Measurements from ENCODE around the gene SH3BGRL2.
"Not testable (repeated sequence)": the region's sequence is repeated elsewhere in the genome, so short reads cannot be mapped to it uniquely, and the experiment has no call there.

The SH3BGRL2 gene

DNA sequence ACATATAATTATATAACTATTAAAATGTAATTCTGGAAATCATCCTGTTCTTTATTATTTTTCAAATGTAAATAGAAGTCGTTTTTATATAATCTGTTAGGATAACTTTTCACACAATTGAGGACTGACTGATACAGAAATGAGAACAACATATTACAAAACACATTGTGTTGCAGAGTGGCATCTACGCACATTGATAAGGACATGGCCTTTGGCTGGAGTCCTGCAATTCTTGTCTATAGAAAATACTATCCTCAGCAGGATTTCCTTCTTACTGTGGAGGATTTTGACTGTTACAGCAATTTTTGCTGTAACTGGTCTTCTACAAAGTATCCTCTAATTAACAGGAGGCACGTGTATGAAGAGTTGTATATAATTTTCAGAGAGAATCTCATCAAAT is 19.8 kb downstream of the SH3BGRL2 start:
- no peak for DNase-seq

DNA sequence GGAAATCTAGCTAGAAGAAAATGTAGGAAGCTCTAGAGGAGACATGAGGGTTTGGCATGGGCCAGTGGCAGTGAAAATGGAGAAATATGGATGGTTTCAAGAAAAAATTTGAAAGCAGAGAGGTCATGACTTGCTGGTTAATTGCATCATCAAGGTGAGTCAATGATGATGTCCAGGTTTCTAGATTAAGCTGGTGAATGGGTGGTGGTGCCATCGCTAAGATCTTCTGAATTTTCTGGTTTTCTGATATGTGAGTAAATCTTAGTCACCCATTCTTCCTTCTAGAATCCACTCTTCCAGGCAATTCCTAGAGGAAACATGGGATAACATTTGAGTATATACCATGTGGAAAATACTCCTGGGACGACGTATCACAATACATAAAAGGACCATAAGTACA is 25.0 kb downstream of the SH3BGRL2 start:
- DNase-seq: no peak

DNA sequence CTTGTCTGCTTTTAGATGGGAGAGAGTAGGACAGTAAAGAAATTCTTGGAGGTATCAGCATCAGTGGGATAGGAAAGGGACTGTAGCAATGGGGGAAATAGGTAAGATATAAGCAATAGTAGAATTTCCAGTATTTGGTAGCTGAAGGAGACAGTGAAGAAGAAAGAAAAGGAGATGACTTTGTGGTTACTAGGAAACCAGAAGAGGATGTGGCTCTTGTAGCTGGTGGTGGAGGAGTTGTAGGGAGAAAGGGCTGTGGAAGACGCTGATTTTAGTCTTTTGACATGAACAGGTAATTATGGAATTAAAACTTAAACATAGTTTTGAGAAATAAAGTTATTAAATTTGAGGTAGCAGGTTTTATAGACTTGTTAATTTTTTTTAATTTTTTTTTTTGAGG is 26.1 kb downstream of the SH3BGRL2 start:
- no peak for DNase-seq

DNA sequence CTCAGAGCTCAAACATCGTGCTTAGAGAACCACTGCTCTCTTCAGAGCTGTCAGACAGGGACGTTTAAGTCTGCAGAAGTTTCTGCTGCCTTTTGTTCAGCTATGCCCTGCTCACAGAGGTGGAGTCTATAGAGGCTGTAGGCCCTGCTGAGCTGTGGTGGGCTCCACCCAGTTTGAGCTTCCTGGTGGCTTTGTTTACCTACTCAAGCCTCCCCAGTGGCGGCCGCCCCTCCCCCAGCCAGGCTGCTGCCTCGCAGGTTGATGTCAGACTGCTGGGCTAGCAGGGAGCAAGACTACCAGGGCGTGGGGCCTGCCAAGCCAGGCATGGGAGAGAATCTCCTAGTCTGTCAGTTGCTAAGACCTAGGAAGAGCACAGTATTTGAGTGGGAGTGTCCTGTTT is 32.5 kb downstream of the SH3BGRL2 start:
- not testable (repeated sequence) for DNase-seq

DNA sequence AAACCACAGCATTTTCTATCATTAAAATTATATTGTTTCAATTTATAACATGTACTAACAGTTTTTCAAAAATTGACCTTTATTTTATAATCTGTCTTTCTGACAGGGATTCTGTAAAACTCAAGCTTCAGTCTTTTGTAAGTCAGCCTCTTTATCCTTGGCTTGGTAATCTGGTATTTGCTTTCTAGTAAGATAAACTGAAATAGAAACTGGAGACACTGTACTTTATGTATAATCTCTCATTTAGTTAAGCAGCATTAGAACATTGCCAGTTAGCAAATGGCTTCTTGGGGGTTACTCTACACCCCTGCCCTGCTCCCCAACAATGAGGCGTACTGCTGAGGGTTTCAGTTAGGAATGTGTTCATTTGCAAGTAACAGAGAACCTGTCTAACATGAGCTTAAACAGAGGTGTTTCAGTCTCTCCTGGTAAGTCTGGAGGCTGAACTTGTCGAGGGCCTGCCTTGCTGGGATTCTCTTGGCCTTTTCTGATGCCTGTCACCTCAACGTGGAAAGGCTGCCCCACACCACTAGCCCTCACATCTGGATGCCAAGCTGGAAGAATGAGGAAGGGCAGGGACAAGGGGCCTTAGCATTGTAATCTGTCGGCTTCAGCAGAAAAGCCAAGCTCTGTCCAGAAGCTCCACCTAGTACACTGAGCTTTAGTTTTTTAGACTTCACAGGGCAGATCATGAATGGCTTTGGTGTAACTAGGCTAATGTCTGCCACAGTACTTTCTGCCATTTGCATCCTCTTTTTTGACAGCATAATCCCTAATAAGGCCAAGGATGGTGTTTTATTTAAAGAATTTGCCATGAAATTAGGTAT is 34.8 kb downstream of the SH3BGRL2 start:
- DNase-seq: no peak

DNA sequence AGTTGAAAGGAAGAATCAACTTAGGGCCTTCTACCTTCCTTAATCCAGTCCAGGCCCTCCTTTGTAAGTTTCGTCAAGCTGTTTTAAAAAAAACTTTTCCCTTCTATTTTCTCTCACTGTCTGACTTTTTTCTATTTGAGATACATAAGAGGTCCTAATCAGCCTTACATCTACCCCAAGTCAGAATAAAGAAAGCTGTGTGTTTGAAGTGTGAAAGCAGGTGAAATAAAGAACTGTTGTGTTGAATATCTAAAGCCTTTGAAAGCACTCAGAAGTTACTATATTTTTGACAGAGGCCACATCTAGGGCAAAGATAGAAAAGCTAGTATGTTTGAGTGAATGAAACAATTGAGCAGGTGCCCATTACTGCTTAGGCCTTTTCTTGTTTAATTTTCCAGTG is 35.5 kb downstream of the SH3BGRL2 start:
- DNase-seq: no peak

DNA sequence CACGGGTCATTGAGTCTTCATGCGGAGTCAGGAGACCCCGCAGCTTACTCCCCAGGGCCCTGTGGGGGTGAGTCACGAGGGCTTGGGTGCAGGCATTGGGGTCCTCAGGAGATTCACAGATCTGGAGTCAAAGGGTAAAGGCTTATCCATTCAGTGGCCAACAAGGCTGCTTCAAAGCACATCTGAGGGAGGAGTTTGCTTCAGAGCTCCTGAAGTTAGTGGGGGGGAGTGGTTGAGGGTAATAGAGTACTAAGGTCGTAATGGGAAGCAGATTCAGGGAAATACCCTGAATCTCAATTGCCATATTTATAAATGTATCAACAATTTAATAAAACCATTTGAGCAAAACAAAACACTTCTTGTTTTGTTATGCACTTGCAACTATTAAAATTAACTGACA is 37.3 kb downstream of the SH3BGRL2 start:
- no peak for DNase-seq

DNA sequence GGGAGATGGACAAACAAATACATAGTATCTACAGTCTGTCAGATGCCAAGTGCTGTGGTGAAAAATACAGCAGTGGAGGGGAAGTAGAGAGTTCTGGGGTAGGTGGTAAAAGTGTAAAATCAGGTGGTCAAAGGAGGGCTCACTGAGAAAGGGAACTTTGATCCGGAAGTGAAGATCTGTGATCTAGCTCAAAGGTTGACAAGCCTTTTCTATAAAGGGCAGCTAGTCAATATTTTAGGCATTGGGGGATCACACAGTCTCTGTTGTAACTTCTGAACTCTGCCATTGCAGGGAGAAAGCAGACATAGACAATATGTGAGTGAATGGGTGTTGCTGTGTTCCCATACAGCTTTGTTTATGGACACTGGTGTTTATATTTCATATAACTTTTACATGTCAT is 38.6 kb downstream of the SH3BGRL2 start:
- DNase-seq: no peak

DNA sequence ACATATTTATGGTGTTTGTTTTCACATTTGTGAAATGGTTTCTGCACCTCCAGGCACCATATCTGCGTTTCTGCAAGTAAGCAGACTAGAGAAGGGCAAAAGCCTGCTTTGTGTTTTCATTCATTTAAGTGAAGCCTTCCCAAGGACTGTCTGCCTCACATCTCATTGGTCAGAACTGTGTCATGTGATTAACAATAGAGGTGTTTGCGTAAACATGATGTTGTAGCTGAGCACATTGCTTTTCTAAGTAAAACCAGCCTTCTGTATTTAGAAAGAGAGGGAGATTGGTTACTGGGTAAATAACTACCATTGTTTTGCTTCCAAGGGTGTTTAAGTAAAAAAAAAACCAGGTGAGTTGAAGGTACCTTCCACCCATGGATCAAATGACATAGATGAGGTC is 39.7 kb downstream of the SH3BGRL2 start:
- DNase-seq: no peak

DNA sequence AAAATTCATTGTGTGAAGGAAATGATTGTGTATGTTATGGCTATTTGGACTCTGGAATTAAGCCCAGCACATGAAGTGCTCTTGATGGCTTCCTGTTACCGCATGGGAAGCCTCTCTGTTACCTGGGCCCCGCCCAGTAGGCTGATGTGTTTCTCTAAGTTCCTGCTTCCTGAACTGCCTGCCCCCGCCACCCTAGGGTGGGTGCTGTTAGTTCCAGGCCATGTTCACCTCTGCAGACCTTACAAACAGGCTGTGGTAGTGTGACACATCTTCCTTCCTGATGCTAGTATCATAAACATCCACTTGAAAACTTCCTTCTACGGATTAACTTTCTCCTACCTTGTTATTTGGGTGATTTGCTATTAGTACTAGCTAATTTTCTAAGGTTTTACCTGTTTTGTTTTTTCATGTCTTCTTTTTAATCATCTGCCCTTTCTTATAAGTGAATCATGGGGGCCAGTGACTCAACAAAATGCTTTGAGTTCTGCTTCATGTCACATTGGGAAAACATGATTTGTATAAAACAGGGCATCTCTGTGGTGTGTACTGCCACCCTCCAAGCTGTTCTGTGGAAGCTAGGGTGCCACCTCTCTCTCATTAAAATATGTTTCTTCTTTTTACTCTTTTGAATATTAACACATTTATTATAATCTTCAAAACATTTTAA is 40.6 kb downstream of the SH3BGRL2 start:
- peak; percentile 15 for DNase-seq

DNA sequence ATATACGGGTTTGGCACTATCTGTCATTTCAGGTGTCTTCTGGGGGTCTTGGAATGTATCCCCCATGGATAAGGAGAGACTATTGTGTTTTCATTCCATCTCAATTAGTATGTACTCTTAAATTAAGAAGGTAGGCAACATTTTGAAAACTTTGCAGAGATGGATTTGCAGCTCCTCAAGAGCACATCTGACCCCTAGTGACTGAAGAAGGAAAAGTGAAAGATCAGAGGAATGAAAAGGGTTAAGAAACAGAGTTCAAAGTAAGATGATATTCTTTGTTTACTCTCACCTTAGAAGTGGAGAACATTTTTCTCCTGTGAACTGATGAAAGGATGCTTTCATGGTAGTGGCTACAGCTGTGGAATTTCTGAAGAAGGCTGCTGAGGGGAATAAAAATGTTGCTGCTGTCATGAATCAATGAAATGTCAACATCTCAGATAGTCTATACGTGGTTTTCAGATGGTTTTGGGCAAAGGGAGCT is 41.5 kb downstream of the SH3BGRL2 start:
- peak; percentile 5 for DNase-seq

DNA sequence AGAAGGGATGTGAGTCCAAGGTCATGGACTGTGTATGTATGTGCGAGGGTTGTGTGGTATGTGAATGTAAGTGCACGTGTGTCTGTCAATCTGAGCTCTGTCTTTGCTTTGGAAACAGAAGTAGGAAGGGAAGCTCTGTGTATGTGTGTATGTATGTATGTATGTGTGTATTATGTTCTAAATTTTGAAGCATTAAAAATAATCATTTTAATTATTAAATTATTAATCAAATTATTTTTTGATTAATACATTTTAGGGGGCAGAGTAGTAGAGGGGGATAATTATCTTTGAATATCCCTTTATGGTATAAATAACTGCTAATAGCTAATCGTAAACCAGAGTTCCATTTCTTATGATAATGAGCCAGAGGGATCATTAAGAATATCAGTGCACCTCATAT is 42.8 kb downstream of the SH3BGRL2 start:
- no peak for DNase-seq

DNA sequence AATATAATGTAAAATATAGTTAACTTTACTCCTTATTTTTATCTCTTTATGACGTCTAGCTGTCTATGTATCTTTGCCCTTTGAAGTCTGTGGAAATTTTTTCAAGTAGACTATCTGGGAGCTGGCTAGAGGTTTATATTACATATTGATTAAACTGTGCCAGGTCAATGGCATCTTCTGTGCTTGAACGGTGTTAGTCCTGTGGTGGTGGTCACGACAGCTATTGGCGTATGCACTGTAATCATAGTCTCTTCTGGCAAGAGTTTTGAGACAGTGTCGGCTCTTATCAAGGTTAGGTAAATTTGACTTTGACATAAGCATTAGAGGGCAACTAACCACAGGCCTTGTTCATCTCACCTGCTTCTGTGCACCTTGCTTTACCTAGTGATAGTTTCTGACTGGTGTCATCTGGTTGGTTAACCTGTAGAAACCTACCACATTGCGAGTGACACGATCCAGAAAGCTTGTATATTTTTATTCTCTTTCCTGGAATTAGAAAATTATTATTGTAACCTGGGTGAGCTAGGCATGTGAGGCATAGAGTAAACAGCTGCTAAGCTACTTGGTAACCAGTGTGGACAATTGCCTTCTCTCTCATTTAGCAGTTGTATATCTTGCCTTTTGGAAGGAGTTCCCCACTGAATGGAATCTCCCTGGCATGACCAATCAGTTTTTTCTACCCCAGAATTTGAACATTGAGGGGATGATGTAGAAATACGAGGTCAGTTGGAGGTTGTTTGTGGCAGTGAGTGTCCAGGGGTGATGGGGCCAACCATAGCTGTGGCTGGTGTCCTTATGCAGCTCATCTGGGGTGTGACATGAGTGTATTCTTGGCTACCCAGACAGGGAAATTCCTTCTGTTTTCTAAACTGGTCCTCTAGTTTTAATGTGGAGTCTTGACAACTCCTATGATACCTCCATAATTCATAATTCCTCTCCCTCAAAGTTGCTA is 45.9 kb downstream of the SH3BGRL2 start:
- no peak for DNase-seq

DNA sequence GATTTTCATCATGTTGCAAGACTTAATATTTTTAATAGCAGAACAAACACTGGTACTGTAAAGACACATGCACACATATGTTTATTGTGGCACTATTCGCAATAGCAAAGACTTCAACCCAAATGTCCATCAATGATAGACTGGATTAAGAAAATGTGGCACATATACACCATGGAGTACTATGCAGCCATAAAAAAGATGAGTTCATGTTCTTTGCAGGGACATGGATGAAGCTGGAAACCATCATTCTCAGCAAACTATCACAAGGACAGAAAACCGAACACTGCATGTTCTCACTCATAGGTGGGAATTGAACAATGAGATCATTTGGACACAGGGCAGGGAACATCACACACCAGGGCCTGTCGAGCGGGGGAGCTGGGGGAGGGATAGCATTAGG is 51.6 kb downstream of the SH3BGRL2 start:
- DNase-seq: not testable (repeated sequence)

DNA sequence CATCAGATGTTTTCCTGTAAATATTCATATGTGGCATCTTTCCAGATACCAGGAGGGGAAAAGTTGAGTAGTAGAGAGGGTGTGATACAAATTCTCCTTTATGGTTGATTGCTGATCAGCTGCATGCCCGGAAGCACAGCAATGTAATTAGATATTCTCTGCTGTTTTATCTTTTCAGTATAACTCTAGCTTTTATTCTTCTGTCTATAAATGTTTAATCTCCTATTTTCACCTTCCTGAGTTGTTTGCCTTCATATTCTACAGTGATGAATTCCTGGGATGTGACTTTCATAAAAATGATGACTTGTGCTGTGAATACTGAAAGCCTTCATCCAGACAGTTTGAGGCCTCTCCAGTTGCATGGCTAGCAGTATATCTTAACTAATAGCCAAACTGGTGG is 53.7 kb downstream of the SH3BGRL2 start:
- DNase-seq: no peak

DNA sequence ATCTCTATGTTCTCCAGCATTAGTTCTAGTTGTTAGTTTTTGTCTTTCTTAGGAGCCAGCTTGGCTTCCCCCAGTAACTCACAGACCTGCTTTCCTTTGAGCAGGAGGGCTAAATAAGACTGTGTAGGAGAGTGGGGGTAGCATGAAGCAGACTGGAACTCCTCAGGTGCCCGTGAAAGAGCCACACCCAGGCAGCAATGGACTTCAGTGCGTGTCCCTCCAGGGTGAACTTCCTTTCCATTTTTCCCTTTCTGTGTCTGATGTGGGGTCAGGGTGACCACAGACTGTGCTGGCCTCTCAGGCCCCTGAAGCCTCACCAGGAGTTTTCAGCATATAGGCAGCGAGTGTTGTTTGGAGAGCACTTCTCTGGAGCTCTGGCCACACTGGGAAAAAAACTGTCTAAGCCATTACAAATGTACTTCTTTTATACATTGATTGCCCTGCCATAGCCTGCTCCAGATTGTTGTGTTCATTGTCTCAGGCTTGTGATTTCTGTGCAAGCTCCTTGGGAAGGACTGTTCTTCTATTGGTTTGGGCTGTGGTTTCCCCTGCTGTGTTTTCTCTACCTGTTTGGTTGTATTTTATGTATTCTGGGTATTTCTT is 55.7 kb downstream of the SH3BGRL2 start:
- no peak for DNase-seq

DNA sequence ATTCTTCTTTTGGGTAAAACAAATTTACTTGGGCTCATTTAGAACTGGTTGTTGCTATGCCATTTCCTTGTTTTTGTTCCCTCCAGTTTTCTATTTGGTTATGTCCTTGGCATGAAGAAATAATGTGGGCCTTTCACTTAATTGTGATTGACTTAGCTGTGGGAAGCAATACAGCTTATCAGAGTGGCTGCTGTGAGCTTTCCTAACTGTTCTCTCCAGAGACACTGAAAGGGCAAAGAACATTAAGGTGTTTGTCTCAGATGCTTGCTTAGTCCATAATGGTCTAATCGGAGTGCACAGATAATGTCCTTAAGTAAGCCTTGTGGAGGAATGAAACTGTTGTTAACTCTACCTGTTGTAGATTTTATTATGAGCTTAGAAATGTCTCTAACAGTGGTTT is 56.6 kb downstream of the SH3BGRL2 start:
- DNase-seq: no peak

DNA sequence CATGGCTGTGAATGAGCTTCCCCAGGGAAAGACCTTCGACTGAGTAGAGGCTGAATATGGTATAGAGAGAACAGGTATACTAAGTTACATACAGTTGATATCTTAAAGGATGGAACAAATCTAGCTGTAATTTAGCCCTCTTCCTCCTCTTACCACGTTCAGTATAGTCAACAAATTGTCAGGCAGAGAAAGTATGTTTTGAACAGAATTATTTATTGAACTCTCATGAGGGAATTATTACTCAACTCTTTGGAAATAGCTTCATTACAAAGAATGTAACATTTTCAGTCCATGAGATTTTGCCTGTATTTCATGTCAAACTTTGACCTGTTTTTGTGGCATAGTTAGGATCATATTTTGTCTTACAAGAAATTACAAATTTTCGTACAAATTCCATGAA is 63.0 kb downstream of the SH3BGRL2 start:
- no peak for DNase-seq

DNA sequence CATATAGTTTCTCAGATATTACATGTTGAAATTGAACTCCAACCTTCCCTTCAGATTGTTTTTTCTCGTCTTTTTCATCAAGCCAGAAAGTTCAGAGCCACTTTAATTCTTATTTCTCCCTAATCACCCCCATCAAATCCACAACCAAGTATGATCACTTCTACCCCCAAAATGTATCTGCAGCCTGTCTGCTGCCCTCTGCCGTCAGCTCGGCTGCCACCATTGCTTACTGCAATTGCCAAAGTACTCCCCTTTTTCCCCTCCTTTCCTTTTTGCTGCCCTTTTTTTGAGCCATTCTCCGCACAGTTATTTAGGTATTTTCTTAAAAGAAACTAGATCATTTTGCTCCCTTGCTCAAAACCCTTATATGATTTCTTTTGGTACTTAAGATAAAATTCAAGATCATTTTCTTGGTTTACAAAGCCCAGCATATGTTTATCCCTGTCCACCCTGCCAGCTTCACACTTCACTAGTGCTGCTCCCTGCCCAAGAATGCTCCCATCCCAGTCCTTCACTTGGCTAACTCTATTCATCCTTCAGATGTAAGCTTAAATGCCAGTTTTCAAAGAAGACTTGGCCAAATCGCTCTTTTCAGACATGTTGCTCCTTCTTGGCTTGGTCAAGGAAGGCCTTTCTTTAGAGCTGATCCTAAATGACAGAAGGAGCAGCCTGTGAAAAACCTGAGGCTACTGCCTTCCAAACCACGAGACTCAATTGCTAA is 63.7 kb downstream of the SH3BGRL2 start:
- no peak for DNase-seq

DNA sequence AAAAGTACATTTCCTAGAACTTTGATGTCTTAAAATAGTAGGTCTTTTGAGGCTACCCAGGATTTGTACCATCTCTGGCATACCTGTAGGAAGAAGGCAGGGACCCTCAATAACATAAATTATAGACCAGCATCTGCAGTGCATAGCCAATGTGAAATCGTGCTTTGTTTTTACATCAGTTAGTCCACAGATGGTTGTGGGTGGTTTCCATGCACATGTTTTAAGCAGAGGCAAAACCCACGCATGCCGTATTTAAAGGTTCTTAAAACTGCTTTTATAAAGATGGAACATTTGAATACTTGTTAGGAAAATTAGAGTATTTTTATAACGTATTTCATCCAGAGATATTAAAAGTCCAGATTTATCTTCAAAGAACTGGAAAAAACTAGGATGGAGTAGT is 66.3 kb downstream of the SH3BGRL2 start:
- DNase-seq: no peak

DNA sequence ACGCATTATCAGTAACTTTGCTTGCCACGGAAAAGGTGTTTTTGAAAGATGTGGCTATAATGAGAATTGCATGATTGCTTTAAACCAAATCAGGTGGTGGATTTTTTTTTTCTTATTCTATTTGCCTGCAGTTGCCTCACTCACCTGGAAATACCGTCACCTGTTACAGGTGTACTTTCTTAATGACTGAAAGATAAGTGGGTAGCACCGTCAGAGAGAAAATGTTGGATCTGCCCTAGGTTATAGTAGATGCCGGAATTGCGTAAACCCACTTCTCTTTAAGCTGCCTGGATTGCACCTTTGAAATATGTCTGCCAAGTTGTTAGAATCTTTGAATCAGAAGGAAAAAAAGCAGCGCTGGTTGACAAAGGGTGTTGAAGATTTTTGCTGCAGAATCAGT is 68.5 kb downstream of the SH3BGRL2 start:
- no peak for DNase-seq

DNA sequence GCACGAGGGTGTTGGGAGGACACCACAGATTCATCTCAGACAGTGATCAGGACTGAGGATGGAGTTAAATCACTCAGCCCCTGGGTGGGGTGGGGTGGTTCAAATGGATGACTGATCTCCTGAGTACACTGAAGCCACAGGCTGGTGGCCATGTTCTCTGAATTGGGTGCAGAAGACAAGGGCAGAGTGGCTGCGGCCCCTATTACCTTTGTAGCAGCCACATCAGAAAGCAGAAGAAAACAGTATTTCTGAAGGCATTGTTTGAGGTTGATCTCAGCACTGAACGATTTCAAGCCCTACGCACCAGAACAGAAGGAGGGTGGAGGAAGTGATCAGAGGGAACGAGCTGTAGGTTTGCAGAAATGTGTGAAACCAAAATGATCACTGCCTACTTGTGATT is 71.6 kb downstream of the SH3BGRL2 start:
- no peak for DNase-seq
